NCI-H1417 treated with DMSO at 0.1 percent for 48 hours (cell line): ENCODE measurements around the gene COL4A3.

Source experiments
- DNase-seq: peaks from one replicate; lab custom pipeline; 2025; lab: John Stamatoyannopoulos, UW

COL4A3 gene

GRCh38 chr2:227163998-227164762, at the start of gene COL4A3, which contains the start of gene COL4A4:
Gene COL4A3 (plus strand): TSS chr2:227164624. CDS start chr2:227164727, 103 bp downstream.
Gene COL4A4 (minus strand): TSS chr2:227164205. CDS start chr2:227147483, 16,722 bp downstream.
- DNase-seq, result no peak

- DNase-seq, result no peak
Measured at GRCh38 chr2:227115761-227116160, 48.7 kb upstream of the COL4A3 start.

GRCh38 chr2:227117027-227117426, 47.4 kb upstream of the COL4A3 start:
- DNase-seq, result no peak

GRCh38 chr2:227117852-227118251, 46.6 kb upstream of the COL4A3 start:
- no peak for DNase-seq

GRCh38 chr2:227118353-227118752, 46.1 kb upstream of the COL4A3 start:
- DNase-seq, result no peak

- no peak for DNase-seq
Measured at GRCh38 chr2:227123697-227124096, 40.7 kb upstream of the COL4A3 start.

GRCh38 chr2:227124811-227125210, 39.6 kb upstream of the COL4A3 start:
- no peak for DNase-seq

GRCh38 chr2:227125506-227125905, 38.9 kb upstream of the COL4A3 start:
- DNase-seq, result no peak

- peak; percentile 13 for DNase-seq
Measured at GRCh38 chr2:227127201-227127600, 37.2 kb upstream of the COL4A3 start.

- no peak for DNase-seq
Measured at GRCh38 chr2:227130636-227131035, 33.8 kb upstream of the COL4A3 start.

GRCh38 chr2:227132986-227133385, 31.4 kb upstream of the COL4A3 start:
- no peak for DNase-seq

- no peak for DNase-seq
Measured at GRCh38 chr2:227134591-227134990, 29.8 kb upstream of the COL4A3 start.

GRCh38 chr2:227141301-227141700, 23.1 kb upstream of the COL4A3 start:
- DNase-seq, result no peak

- DNase-seq, result no peak
Measured at GRCh38 chr2:227143895-227144294, 20.5 kb upstream of the COL4A3 start.

GRCh38 chr2:227146456-227146855, 18.0 kb upstream of the COL4A3 start:
- DNase-seq, result no peak

- DNase-seq, result no peak
Measured at GRCh38 chr2:227147023-227147422, 17.4 kb upstream of the COL4A3 start.

- no peak for DNase-seq
Measured at GRCh38 chr2:227148106-227148505, 16.3 kb upstream of the COL4A3 start.

GRCh38 chr2:227150222-227150936, 14.0 kb upstream of the COL4A3 start:
- no peak for DNase-seq

GRCh38 chr2:227152093-227152766, 12.2 kb upstream of the COL4A3 start:
- DNase-seq, result no peak

- DNase-seq, result no peak
Measured at GRCh38 chr2:227153307-227153706, 11.1 kb upstream of the COL4A3 start.

- no peak for DNase-seq
Measured at GRCh38 chr2:227153758-227154486, 10.5 kb upstream of the COL4A3 start.
